T-helper 1 cell treated with Interleukin-12 subunit alpha and Interleukin-12 subunit beta and Interleukin-4 antibody, amounts not matched to agents 30 ng/mL and 1 ng/mL, for 36 hours (primary cell): ENCODE results near the gene SLC16A12. TPM values are rescaled to one million over a fixed set of nuclear protein-coding genes. Genes with fewer than 3 reads are reported as not detected.

ENCODE experiments used
- intact Hi-C: fragments of 100-400 bp; cut with micrococcal nuclease; formaldehyde crosslinking; loops from one replicate; pipeline ENCODE4 v1.15.1; 2024
- total RNA-seq: library from RNA; stranded (reverse); gene quantifications from 2 replicates; pipeline ENCODE4 v1.2.3, GENCODE V29; 2022

Gene SLC16A12, protein sequence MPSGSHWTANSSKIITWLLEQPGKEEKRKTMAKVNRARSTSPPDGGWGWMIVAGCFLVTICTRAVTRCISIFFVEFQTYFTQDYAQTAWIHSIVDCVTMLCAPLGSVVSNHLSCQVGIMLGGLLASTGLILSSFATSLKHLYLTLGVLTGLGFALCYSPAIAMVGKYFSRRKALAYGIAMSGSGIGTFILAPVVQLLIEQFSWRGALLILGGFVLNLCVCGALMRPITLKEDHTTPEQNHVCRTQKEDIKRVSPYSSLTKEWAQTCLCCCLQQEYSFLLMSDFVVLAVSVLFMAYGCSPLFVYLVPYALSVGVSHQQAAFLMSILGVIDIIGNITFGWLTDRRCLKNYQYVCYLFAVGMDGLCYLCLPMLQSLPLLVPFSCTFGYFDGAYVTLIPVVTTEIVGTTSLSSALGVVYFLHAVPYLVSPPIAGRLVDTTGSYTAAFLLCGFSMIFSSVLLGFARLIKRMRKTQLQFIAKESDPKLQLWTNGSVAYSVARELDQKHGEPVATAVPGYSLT
- not detected in 2 replicates for total RNA-seq

DNA sequence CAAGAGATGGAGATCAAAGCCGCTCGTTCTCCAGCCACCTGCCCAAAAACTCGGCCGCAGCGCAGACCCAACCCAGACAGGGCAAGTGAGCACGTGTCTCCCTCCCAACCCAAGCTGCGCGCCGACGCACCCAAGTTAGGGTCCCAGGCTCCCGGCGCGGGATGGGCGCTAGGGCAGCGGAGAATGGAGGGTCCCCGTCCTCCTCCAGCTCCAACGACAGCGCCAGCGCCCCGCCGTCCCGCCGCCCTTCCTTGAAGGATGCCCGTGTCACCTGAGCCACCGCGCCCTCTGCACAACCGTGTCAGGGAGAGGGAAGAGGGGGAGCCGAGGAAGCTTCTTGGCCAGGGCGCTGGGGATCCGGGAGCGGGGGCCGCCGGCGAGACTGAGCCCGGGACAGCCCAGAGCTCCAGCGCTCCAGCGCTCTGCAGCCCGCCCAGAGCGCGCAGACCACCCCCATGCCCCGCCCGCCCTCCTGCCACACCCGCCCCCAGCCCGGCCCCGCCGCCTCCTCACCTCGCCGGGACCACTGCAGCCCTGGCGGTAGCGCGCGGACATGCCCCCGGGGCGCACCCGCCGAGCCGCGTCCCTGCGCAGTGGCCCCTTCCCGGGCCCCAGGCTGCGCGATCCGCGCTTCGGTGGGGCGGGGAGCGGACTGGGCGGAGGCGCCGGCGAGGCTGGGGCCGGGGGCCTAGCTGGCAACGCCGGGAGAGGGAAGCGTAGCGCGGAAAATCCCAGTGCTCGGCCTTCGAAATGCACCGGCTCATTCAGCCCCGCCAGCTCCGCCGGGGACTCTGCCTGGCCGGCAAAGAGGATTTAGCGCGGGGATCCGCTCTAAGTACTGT is at the start of gene SLC16A12:
Gene SLC16A12 (minus strand): TSS at position 424 of the 842 bp plus-strand sequence. CDS start 73,016 bp downstream, outside the sequence.
- intact Hi-C loops = no loop called here

GRCh38 chr10:89582022-89582421 is 46.6 kb upstream of the SLC16A12 start:
- intact Hi-C loops = no loop called here

GRCh38 chr10:89580243-89580642 is 44.8 kb upstream of the SLC16A12 start:
- intact Hi-C loops = no loop called here

- intact Hi-C loops = no loop called here
Measured at GRCh38 chr10:89576696-89577095, 41.3 kb upstream of the SLC16A12 start.

DNA sequence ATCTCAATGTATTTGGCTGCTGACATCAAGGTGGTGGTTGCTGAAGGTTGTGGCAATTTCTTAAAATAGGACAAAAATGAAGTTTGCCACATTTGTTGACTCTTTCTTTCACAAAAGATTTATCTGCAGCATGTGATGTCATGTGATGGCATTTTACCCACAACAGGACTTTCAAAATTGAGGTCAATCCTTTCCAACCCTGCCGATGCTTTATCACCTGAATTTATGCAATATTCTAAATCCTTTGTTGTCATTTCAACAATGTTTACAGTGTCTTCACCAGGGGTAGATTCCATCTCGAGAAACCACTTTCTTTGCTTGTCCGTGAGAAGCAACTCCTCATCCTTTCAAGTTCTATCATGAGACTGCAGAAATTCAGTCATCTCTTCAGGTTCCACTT is 40.6 kb upstream of the SLC16A12 start:
- intact Hi-C loops = no loop called here

GRCh38 chr10:89575031-89575430 is 39.6 kb upstream of the SLC16A12 start:
- intact Hi-C loops = no loop called here

GRCh38 chr10:89574368-89574767 is 39.0 kb upstream of the SLC16A12 start:
- intact Hi-C loops = no loop called here

- intact Hi-C loops = loop anchor here (10.0 kb wide), 1 partner anchor 203 kb away; no protein-coding TSS in a partner anchor
Measured at GRCh38 chr10:89567576-89568245, 32.3 kb upstream of the SLC16A12 start.

GRCh38 chr10:89566992-89567391 is 31.6 kb upstream of the SLC16A12 start:
- intact Hi-C loops = loop anchor here (10.0 kb wide), 1 partner anchor 202 kb away; no protein-coding TSS in a partner anchor

DNA sequence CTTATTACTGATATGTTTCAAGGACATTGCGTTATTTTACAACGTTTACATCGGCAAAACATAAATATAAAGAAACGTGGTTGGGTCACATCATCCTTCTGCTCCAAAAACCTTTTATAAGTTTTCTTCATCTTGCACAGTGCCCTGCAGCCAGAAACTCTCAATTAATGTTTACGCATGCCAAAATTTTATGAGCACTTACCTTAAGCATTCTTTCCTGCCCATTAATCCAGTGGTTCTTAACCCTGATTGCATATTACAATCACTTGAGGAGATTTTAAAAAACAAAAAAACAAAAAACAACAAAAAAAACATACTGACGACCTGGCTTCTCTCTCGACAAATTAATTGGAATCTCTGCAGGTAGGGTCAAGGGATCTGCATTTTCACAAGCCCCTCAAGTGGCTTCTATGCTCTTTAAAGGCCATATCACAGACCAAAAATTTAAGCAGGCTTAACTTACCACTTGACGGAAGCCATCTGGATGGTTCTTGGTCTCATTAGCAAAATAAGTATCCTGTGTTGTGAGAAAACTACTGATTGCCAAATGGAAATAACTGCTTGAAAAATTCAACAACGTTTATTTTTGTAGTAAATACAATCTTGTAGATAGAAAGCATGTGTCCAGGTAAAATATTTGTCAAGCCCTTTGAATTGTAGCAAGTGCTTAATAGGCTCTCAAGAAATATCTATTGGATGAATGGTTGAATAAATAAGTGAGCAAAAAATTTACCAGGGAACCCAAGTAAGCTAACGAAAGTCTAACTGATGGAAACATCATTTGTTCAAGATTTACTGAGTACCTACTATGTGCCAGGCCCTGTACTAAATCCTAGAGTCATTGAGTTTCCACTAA is 30.9 kb upstream of the SLC16A12 start:
- intact Hi-C loops = loop anchor here (10.0 kb wide), 1 partner anchor 202 kb away; no protein-coding TSS in a partner anchor

DNA sequence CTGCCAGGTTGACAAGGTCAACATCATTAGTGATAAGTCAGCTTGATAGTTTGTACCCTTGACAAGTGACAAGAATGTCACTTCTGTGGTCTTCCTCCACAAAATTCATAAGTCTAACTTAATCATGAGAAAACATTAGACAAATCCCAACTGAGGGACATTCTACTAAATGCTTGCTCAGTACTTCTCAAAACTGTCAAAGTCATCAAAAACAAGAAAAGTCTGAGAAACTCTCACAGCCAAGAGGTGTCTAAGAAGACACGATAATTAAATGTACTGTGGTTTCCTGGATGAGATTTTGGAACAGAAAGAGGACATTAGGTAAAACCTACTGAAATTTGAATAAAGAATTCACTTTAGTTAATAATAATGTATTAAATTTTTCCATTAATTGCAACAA is 29.8 kb upstream of the SLC16A12 start:
- intact Hi-C loops = loop anchor here (2.0 to 10.0 kb wide), 2 partner anchors 200 to 630 kb away; no protein-coding TSS in a partner anchor

- intact Hi-C loops = loop anchor here (1.0 to 10.0 kb wide), 6 partner anchors 138 to 629 kb away; no protein-coding TSS in a partner anchor
Measured at GRCh38 chr10:89563861-89564478, 28.6 kb upstream of the SLC16A12 start.

DNA sequence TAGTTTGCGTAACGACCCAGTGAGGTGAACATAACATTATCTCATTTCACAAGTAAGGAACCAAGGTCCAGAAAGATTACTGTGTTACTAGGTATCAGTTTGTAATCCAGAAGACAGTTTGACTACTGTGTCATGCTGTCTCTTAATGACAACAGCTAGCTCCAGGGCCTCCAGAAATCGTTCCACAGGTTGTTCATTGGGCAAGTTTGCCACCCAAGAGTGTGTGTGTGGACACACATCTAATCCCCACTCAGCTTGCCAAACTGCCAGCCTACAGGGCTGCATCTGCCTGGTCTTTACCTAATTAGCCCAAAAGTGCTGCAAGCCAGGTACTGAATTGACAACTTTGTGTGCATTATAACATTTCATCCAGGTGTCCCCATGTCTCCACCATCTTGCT is 27.9 kb upstream of the SLC16A12 start:
- intact Hi-C loops = loop anchor here (5.0 to 10.0 kb wide), 2 partner anchors 199 to 536 kb away; no protein-coding TSS in a partner anchor

DNA sequence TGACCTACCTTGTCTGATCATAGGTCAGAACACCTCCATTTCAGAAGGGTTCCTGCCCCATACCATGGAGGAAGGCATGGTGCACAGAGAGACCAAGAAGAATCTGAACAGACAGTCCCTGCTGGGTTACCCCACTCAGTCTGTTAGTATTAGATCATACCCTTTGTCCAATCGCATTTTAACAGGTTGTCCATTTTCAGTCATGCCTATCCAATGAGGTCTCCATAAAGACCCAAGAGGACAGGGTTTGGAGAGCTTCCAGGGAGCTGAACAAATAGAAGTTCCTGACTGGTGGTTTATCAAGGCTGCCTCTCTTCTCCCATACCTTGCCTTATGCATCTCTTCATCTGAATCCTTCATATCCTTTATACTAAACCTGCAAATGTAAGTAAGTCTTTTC is 21.2 kb upstream of the SLC16A12 start:
- intact Hi-C loops = no loop called here

DNA sequence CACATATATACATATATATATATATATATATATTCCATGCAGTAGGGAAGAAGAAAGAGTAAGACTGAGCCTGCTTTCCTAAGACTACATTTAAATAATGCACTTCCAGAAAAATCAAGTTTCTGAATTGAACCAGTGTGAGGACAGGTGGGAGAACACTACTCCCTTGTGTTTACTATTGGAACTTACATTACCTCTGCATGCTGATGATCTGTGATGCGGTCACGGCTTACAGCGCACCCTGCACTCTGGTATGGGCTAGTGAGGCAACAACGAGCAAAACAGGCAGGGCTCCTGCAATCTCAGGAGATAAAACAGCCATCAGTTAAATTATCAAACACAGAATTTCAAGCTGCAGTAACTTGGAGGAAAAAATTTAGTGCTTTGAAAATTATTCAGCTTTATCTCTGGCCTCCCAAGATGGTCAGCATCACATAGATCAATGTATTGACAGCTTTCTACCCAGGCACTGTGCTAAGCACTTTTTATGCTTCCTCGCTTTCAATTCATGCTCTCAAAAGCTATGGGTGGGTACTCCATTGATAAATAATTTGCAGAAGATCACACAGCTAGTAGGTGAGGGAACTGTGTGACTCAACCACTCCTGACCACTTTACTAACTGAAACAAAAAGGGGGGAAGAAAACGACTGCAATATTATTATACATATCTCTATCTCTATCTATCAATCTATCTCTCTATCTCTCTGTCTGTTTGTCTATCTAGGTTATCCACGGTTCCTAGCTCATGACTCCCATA is 20.5 kb upstream of the SLC16A12 start:
- intact Hi-C loops = no loop called here

- intact Hi-C loops = no loop called here
Measured at GRCh38 chr10:89554433-89554832, 19.0 kb upstream of the SLC16A12 start.

DNA sequence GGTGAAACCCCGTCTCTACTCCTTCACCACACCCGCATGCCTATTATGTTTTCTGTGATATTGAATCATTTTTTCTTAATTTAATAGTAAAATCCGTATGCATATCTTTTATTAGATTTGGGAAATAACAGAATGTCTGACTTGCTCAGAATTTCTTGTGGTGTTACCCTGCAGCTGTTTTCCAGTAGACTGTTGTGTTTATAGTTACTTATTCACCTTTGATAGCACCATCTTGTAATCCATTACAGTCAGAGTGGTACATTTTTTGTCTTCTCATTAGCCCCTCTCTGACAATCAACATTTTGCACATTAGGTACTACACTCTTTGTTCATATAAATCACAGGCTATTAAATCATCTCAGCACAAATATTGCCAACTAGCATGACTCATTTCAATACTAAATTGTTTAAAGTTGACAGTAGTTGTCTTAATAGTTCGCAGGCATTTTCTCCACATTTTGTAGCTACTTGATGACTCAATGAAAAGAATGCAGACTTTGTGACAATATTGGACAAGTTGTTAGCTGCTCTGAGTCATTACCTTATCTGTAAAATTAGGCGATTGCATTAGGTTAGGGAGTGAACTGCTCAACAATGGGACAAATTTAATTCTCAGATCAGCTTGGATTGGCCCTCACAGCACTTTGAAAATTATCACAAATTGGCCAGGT is 17.8 kb upstream of the SLC16A12 start:
- intact Hi-C loops = no loop called here

DNA sequence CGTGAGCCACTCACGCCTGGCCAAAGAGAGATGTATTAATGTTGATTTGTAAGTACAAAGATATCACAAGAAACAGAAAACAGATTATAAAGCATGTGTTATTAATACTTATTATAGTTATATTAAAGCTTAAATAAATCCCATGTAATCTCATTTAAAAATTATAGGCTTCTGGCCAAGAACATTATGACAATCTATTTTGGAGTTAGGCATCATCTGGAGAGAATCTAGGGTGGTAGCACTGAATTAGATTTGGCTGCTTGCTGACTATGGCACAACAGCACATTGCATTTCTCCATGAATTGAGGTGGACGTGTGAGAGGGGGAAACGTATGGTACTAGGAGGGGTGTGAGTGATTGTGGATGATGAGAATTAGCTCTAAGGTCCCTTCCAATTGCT is 16.8 kb upstream of the SLC16A12 start:
- intact Hi-C loops = no loop called here
